Ecto neural progenitor cell (in vitro differentiated cells): ENCODE measurements around the gene MAP3K1.

Source experiments
- DNase-seq: peaks from one replicate; pipeline ENCODE4 v3.0.0-alpha.2; 2018; ENCODE audit warnings: low spot score

MAP3K1 gene

GRCh38 chr5:56909294-56910209 is 94.2 kb downstream of the MAP3K1 start, which contains the start of gene SETD9:
SETD9 (plus strand) TSS chr5:56909596; CDS start chr5:56909646, 50 bp downstream.
- peak; percentile 98 for DNase-seq

- DNase-seq, result no peak
Measured at GRCh38 chr5:56910210-56910965, 95.0 kb downstream of the MAP3K1 start.

GRCh38 chr5:56913766-56914165 is 98.4 kb downstream of the MAP3K1 start:
- DNase-seq, result no peak

GRCh38 chr5:56914678-56915077 is 99.3 kb downstream of the MAP3K1 start:
- DNase-seq, result no peak

- no peak for DNase-seq
Measured at GRCh38 chr5:56917534-56917933, 102.2 kb downstream of the MAP3K1 start.

- DNase-seq, result no peak
Measured at GRCh38 chr5:56918054-56918453, 102.7 kb downstream of the MAP3K1 start.

- no peak for DNase-seq
Measured at GRCh38 chr5:56919942-56920662, 104.8 kb downstream of the MAP3K1 start.

GRCh38 chr5:56922922-56923321 is 107.6 kb downstream of the MAP3K1 start:
- no peak for DNase-seq

GRCh38 chr5:56934325-56934724 is 119.0 kb downstream of the MAP3K1 start:
- DNase-seq, result no peak

- DNase-seq, result no peak
Measured at GRCh38 chr5:56938858-56939257, 123.5 kb downstream of the MAP3K1 start.

- no peak for DNase-seq
Measured at GRCh38 chr5:56941981-56942380, 126.6 kb downstream of the MAP3K1 start.
